HG02981 (cell line): ENCODE results near the gene DCTN1.

Experiments used
- ATAC-seq: cut with Tn5 transposase; IDR thresholded peaks from one replicate; pipeline ENCODE4 v1.9.1; 2021; ENCODE audit warnings: mild to moderate bottlenecking, moderate library complexity; ENCODE audit not compliant: unreplicated experiment

DCTN1 gene

DNA sequence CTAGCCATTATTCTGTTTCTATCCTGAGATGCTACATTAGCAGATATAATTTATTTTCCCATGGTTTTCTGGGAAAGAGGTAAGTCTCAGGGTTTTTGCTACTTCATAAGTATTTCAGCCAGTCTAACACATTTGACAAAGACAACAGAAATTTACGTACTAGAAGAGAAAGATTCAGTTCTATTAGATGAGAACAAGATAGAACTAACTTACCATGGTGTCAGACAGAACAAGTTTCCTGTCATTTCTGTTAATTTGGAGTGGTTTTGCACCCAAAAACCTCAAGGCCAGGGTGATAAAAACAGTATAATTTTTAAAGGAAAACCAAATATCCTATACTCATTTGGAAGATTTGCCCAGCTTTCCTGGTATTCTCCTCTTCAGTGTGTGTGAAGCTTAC lies 52.5 kb downstream of the DCTN1 start:
- no peak for ATAC-seq

DNA sequence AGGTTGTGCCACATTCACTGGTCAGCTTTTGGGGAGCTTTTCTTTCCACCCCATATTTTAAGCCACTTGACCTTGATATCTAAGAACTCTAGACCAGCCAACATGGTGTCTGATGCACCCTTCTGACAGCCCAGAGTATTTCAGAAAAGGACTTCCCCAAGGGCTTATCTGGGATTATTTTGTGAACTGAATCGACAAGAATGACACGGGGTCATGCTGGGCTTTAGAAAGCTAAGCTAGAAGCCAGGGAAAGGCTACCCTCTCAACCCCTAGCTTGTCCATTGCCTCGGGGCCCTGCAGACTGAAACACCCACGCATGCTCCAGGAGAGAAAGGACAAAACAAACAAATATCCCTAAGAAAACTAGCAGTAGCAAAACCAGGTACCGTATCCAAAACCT lies 52.9 kb downstream of the DCTN1 start:
- no peak for ATAC-seq

DNA sequence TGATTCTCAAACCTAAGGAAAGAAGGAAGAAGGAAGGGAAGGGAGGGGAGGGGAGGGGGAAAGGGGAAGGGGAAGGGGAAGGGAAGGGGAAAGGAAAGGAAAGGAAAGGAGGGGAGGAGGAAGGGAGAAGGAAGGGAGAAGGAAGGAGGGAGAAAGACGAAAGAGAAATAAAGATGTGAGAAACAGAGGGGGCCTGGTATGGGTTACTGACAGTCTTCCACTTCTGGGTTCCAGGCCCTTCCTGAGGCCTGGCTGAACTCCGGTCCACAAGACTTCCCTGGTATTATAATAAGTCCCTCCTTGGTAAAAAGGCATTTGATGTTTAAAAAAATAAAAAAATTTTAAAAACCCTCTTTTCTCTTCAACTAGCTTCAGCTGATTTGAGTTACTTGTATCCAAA lies 54.3 kb downstream of the DCTN1 start:
- no peak for ATAC-seq

DNA sequence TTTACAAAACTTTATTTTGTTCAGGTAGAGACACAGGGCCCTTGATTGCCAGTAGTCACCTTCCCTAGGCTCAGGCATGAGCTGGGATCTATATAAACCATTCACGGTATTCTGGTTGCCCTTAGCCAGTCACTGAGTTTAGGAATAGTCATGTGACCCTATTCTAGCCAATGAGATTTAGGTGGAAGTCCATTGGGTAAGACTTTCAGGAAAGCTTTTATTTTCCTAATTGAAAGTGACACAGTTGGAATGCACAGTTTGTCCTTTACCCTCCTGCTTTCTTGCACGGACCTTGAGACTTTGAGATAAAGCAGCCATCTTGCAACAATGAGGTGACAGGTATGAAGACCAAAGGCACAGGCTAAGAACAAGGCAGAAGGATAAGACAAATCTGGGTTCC lies 58.4 kb downstream of the DCTN1 start:
- ATAC-seq: no peak

DNA sequence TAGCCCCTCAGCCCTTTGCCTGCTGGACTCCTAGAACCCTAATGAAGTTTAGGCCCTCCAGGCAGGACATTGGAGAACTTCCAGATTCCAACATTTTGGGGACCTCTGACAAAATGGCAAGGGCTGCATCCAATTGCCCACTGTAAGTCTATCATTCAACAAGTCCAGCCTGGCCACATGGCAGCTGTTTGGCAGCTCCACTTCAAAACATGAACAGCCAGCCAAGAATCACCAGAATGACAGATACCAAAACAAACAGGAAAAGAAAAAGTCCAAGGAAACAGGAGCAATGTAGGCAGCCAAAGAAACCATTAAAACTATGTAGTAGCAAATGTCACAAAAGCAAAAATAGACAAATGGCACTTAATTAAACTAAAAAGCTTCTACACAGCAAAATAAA lies 62.4 kb downstream of the DCTN1 start:
- no peak for ATAC-seq

DNA sequence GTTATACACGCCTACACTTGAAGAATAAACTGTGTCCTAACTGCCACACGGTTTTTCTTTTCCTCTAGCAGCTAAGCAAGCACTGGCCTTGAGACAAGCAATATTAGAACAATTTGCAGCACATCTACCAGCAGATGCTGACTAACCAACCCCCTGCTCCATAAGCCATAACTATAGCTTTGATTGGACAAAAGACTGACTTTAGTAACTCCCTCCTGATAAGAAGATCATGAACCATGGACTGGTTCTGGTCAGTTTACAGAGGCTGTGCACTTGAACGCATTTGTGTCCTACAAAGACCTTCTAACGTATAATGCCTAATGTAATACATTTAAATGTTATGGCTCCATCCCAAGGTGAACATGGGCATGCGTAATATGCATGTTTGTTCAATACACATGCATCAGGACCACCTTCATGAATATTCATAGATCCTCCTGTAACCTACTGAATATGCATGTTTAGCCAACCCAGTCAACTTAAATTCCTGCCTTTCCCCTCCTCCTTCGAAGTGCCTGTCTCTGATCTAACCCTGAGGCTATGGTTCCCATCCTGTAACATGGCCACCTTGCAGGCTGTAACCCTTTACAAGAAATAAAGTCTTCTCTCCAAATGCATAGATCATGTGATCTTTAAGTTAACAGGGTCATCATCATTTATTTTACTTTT lies 63.4 kb downstream of the DCTN1 start:
- ATAC-seq: no peak

DNA sequence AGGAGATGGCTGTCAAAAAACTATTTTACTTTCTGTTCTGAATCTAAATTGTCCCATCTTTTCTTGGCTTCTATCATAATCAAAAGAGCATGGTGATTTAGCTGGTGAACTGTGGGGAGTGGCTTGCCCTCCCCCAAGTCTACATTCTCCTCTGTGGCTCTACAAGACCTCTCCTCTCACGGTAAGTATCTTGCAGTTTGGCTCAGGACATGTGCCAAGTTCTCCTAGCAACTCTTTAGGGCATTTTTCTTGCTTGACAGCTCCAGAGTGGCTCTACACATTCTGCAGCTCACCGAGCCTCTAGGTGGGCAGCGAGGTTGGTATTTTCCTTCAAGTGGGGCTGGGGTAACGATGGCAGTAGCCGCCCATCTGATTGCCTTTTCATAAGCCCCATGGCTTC lies 66.0 kb downstream of the DCTN1 start:
- no peak for ATAC-seq

DNA sequence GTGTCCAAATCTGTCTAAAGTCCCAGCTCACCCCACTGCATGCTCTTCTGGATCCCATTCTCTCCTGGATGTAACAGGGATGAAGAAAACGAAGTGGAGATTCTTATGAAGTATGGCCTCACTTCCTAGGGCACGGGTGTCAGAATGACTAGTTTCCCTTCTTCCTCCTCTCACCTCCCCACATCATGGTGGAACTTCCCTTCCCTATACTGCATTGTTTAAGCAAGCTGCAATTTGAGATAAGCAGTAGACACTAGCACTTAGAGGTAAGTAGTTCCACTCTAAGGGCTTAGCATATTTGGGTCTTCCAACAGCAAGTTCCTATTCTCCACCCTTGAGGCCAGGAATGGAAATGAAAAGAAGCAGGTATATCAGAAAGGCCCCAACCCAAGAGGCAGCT lies 66.6 kb downstream of the DCTN1 start:
- ATAC-seq: no peak

DNA sequence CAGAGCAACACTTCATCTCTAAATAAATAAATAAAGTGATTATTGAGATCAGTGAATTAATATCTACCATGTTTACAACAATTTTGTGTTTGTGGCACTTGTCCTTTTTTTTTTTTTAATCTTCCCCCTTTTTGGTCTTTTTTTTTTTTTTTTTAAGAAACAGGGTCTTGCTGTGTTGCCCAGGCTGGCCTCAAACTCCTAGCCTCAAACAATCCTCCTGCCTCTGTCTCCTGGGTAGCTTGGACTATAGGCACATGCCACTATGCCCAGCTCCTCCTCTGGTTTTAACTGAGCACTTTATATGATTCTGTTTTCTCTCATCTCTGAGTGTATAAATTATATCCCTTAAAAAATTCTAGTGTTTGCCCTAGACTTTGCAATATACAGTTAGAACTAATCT lies 67.2 kb downstream of the DCTN1 start:
- ATAC-seq: no peak
